Stimulated activated naive CD4-positive, alpha-beta T cell treated with Interleukin-2 at 50 U/mL for 16 hours (primary cell): ENCODE results near the gene TSPAN31.

ENCODE experiments used
- DNase-seq: peaks from one replicate; lab custom pipeline; 2025; lab: John Stamatoyannopoulos, UW

The TSPAN31 gene

GRCh38 chr12:57783466-57783801, 38.6 kb downstream of the TSPAN31 start:
- no peak for DNase-seq

GRCh38 chr12:57783861-57784260, 39.0 kb downstream of the TSPAN31 start:
- no peak for DNase-seq

GRCh38 chr12:57793920-57794319, 49.1 kb downstream of the TSPAN31 start:
- DNase-seq = no peak

- DNase-seq = no peak
Observed at GRCh38 chr12:57795354-57795753, 50.5 kb downstream of the TSPAN31 start.

- DNase-seq = no peak
Observed at GRCh38 chr12:57796996-57797395, 52.2 kb downstream of the TSPAN31 start.

GRCh38 chr12:57797933-57798332, 53.1 kb downstream of the TSPAN31 start:
- no peak for DNase-seq
